OCI-LY3 (cell line): ENCODE data around the gene RBL1.
A peak's percentile ranks its signal among the peaks of the same experiment; 100 is the strongest.
"Not testable (repeated sequence)": the region's sequence is repeated elsewhere in the genome, so short reads cannot be mapped to it uniquely, and the experiment has no call there.

Experiments
- H2AFZ ChIP-seq: fragments of 200-600, 300-600 bp; shearing (Covaris generic); 2 replicates; pipeline ENCODE4 v1.6.0; 2014; ENCODE audit warnings: antibody characterized with exemption, low read depth, low read length
- H3K27ac ChIP-seq: fragments of 200-600, 300-600 bp; sonication (generic); 2 replicates; pipeline ENCODE4 v1.5.1; 2014; ENCODE audit warnings: mild to moderate bottlenecking, low read length, moderate library complexity, mixed read lengths
- H3K27me3 ChIP-seq: fragments of 200-600, 300-600 bp; sonication (generic); 2 replicates; pipeline ENCODE4 v1.6.1; 2014; ENCODE audit warnings: low read depth, low read length, mixed read lengths
- H3K36me3 ChIP-seq: fragments of 200-600, 300-600 bp; sonication (generic); replicated peaks from 2 replicates; pipeline ENCODE3; 2014; ENCODE audit warnings: low read depth, low read length, mixed read lengths
- H3K4me1 ChIP-seq: fragments of 300-600, 200-600 bp; sonication (generic); 2 replicates; pipeline ENCODE4 v1.6.1; 2014; ENCODE audit warnings: low read length, mixed read lengths
- H3K4me2 ChIP-seq: fragments of 200-600, 300-600 bp; sonication (generic); 2 replicates; pipeline ENCODE4 v1.6.1; 2014; ENCODE audit warnings: low read length, mixed read lengths
- H3K4me3 ChIP-seq: fragments of 300-600, 200-600 bp; sonication (generic); 2 replicates; pipeline ENCODE4 v1.5.1; 2014; ENCODE audit warnings: antibody characterized with exemption, mild to moderate bottlenecking, low read length, moderate library complexity
- H3K79me2 ChIP-seq: fragments of 300-600, 200-600 bp; shearing (Covaris generic); 2 replicates; pipeline ENCODE4 v1.6.1; 2014; ENCODE audit warnings: mild to moderate bottlenecking, low read length, mixed read lengths
- H3K9ac ChIP-seq: fragments of 300-600, 200-600 bp; shearing (Covaris generic); 2 replicates; pipeline ENCODE4 v1.6.0; 2014; ENCODE audit warnings: mild to moderate bottlenecking, low read length, moderate library complexity
- H3K9me3 ChIP-seq: fragments of 200-600, 300-600 bp; shearing (Covaris generic); 2 replicates; pipeline ENCODE4 v1.6.1; 2014; ENCODE audit warnings: low read length, mixed read lengths; ENCODE audit not compliant: insufficient read depth
- H4K20me1 ChIP-seq: fragments of 200-600, 300-600 bp; sonication (generic); 2 replicates; pipeline ENCODE4 v1.6.1; 2016; ENCODE audit warnings: low read length, mixed read lengths; ENCODE audit not compliant: insufficient read depth
- EZH2phosphoT487 ChIP-seq: fragments of 200-600 bp; shearing (Covaris generic); IDR thresholded peaks from 2 replicates; pipeline ENCODE4 v1.6.1; 2018; ENCODE audit warnings: antibody characterized with exemption, mixed run types, low read depth
- TF ChIP-seq, protein P1 (sequence below): fragments of 200-600, 300-600 bp; sonication (generic); IDR thresholded peaks from 2 replicates; pipeline ENCODE4 v1.5.1; 2014; ENCODE audit warnings: antibody characterized with exemption, low read length, low read depth

The RBL1 gene

GRCh38 chr20:37075932-37076685 lies 19.7 kb downstream of the RBL1 start:
- peaks cover 29% of the 10 kb centered on the region for H3K4me1 ChIP-seq
- H3K79me2 ChIP-seq: peaks cover 85% of the 10 kb centered on the region
- peaks cover 75% of the 10 kb centered on the region for H3K36me3 ChIP-seq

DNA sequence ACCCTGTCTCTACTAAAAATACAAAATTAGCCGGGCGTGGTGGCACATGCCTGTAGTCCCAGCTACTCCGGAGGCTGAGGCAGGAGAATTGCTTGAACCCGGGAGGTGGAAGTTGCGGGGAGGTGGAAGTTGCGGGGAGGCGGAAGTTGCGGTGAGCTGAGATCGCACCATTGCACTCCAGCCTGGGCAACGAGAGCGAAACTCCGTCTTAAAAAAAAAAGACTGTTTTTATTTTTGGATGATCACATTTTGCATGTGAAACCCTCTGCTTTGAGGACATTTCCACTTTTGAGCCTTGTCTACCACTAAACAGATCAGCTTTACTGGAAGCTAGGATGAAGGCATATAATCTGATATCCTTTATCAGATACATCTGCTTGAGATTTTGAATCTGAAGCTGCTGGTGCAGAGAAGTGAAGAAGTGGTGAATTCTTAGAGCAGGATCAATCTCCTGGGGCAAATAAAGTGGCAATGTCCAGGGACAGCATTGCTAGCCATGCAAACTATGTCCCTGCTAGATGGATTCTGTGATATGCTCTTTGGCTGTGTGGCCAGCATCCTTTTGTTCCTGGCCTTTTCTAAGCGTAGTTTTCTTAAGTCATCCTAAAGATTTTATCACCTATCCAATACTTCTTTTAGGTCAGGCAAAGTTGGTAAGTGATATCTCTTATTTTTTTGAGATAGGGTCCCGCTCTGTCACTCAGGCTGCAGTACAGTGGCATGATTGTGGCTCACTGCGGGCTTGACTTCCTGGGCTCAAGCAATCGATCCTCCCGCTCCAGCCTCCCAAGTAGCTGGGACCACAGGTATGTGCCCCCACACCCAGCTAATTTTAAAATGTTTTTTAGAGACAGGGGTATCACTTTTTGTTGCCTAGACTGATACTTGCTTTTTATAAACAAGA lies 23.3 kb downstream of the RBL1 start:
- TF ChIP-seq, protein P1, sequence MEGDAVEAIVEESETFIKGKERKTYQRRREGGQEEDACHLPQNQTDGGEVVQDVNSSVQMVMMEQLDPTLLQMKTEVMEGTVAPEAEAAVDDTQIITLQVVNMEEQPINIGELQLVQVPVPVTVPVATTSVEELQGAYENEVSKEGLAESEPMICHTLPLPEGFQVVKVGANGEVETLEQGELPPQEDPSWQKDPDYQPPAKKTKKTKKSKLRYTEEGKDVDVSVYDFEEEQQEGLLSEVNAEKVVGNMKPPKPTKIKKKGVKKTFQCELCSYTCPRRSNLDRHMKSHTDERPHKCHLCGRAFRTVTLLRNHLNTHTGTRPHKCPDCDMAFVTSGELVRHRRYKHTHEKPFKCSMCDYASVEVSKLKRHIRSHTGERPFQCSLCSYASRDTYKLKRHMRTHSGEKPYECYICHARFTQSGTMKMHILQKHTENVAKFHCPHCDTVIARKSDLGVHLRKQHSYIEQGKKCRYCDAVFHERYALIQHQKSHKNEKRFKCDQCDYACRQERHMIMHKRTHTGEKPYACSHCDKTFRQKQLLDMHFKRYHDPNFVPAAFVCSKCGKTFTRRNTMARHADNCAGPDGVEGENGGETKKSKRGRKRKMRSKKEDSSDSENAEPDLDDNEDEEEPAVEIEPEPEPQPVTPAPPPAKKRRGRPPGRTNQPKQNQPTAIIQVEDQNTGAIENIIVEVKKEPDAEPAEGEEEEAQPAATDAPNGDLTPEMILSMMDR: no peak
- TF ChIP-seq EZH2phosphoT487: no peak
- H2AFZ ChIP-seq: no peak overlapping the region
- H3K4me1 ChIP-seq: peaks cover 30% of the 10 kb centered on the region
- H3K9ac ChIP-seq: peak overlapping the region; percentile 31
- H4K20me1 ChIP-seq: peaks cover 37% of the 10 kb centered on the region
- no peaks in the 10 kb centered on the region for H3K27me3 ChIP-seq
- peak overlapping the region; percentile 46 for H3K4me3 ChIP-seq
- H3K27ac ChIP-seq: peak overlapping the region; percentile 67
- H3K9me3 ChIP-seq: peaks cover 13% of the 10 kb centered on the region
- peaks cover 61% of the 10 kb centered on the region for H3K36me3 ChIP-seq
- H3K4me2 ChIP-seq: peak overlapping the region; percentile 75
- H3K79me2 ChIP-seq: peaks cover 61% of the 10 kb centered on the region

More at GRCh38 chr20:37075932-37076685, 19.7 kb downstream of the RBL1 start:
- no peak overlapping the region for H3K4me3 ChIP-seq
- H3K4me2 ChIP-seq: no peak overlapping the region
- TF ChIP-seq EZH2phosphoT487: no peak
- TF ChIP-seq, protein P1: no peak
- no peak overlapping the region for H3K9ac ChIP-seq
- H2AFZ ChIP-seq: no peak overlapping the region
- H3K27me3 ChIP-seq: no peaks in the 10 kb centered on the region
- no peak overlapping the region for H3K27ac ChIP-seq
- H3K9me3 ChIP-seq: peaks cover 13% of the 10 kb centered on the region
- H4K20me1 ChIP-seq: peaks cover 50% of the 10 kb centered on the region

DNA sequence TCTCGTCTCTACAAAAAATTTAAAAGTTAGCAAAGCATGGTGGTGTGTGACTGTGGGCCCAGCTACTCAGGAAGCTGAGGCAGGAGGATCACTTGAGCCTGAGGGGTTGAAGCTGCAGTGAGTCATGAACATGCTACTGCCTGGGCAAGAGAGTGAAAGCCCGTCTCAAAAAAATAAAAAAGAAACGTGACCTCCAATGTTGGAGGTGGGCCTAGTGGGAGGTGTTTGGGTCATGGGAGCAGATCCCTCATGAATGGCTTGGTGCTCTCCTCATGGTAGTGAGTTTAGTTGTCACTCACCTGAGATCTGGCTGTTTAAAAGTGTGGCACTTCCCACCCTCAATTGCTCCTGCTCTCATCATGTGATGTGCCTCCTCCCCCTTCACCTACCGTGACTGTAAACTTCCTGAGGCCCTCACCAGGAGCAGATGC lies 24.3 kb downstream of the RBL1 start:
- H3K4me2 ChIP-seq: peak overlapping the region; percentile 75
- peak overlapping the region; percentile 67 for H3K27ac ChIP-seq
- H3K27me3 ChIP-seq: no peaks in the 10 kb centered on the region
- TF ChIP-seq, protein P1: no peak
- TF ChIP-seq EZH2phosphoT487: no peak
- H3K9ac ChIP-seq: no peak overlapping the region; the same call in 1 of the 2 replicates
- peaks cover 38% of the 10 kb centered on the region for H3K4me1 ChIP-seq
- peaks cover 61% of the 10 kb centered on the region for H3K36me3 ChIP-seq
- H3K79me2 ChIP-seq: peaks cover 51% of the 10 kb centered on the region
- no peak overlapping the region for H3K4me3 ChIP-seq
- H2AFZ ChIP-seq: no peak overlapping the region
- H3K9me3 ChIP-seq: peaks cover 13% of the 10 kb centered on the region
- H4K20me1 ChIP-seq: peaks cover 34% of the 10 kb centered on the region

GRCh38 chr20:37069563-37069962 lies 26.2 kb downstream of the RBL1 start:
- not testable (repeated sequence) for H3K9ac ChIP-seq, H3K27ac ChIP-seq, H2AFZ ChIP-seq, H3K4me3 ChIP-seq, H3K4me2 ChIP-seq, H3K9me3 ChIP-seq, H3K27me3 ChIP-seq
- H3K4me1 ChIP-seq: peaks cover 44% of the 10 kb centered on the region
- peaks cover 32% of the 10 kb centered on the region for H4K20me1 ChIP-seq
- H3K36me3 ChIP-seq: peaks cover 61% of the 10 kb centered on the region
- peaks cover 33% of the 10 kb centered on the region for H3K79me2 ChIP-seq
